HEK293 (cell line): ENCODE results near the gene PDZD4.

Source experiments
- GLI2 ChIP-seq: fragments of 450-650 bp; formaldehyde crosslinking; IDR thresholded peaks from 2 replicates; pipeline ENCODE4; 2017; ENCODE audit warnings: missing biosample characterization, missing genetic modification characterization, low read depth, borderline replicate concordance
- HOXC10 ChIP-seq: sonication (generic); formaldehyde crosslinking; IDR thresholded peaks from 2 replicates; pipeline ENCODE4 v1.8.1; 2023; ENCODE audit warnings: mild to moderate bottlenecking, missing genetic modification reagents
- KLF16 ChIP-seq: fragments of 450-650 bp; formaldehyde crosslinking; IDR thresholded peaks from 2 replicates; pipeline ENCODE4 v1.5.1; 2017; ENCODE audit warnings: missing biosample characterization, missing genetic modification characterization
- KLF7 ChIP-seq: fragments of 450-650 bp; formaldehyde crosslinking; IDR thresholded peaks from 2 replicates; pipeline ENCODE4 v1.5.1; 2016; ENCODE audit warnings: missing biosample characterization, missing genetic modification characterization, borderline replicate concordance
- KLF8 ChIP-seq: fragments of 450-650 bp; formaldehyde crosslinking; IDR thresholded peaks from 2 replicates; pipeline ENCODE4 v1.5.1; 2016; ENCODE audit warnings: missing biosample characterization, missing genetic modification characterization
- MYNN ChIP-seq: fragments of 450-650 bp; formaldehyde crosslinking; IDR thresholded peaks from 2 replicates; pipeline ENCODE4 v1.5.1; 2016; ENCODE audit warnings: missing biosample characterization, missing genetic modification characterization, borderline replicate concordance
- TCF7L2 ChIP-seq: IDR thresholded peaks from 2 replicates; pipeline ENCODE4 v1.6.1; 2011; ENCODE audit warnings: low read depth, mild to moderate bottlenecking, inconsistent platforms, low read length, moderate library complexity, borderline replicate concordance
- TRIM28 ChIP-seq: IDR thresholded peaks from 2 replicates; pipeline ENCODE4 v1.6.1; 2011; ENCODE audit warnings: low read length, control low read depth, borderline replicate concordance
- ZBTB48 ChIP-seq: fragments of 450-650 bp; formaldehyde crosslinking; IDR thresholded peaks from 2 replicates; pipeline ENCODE4 v1.5.1; 2016; ENCODE audit warnings: missing biosample characterization, missing genetic modification characterization
- ZNF133 ChIP-seq: fragments of 450-650 bp; formaldehyde crosslinking; IDR thresholded peaks from 2 replicates; pipeline ENCODE4 v1.5.1; 2016; ENCODE audit warnings: missing biosample characterization, missing genetic modification characterization
- ZNF16 ChIP-seq: fragments of 450-650 bp; formaldehyde crosslinking; IDR thresholded peaks from 2 replicates; pipeline ENCODE4 v1.5.1; 2016; ENCODE audit warnings: low read depth, missing biosample characterization, missing genetic modification characterization
- ZNF175 ChIP-seq: fragments of 450-650 bp; formaldehyde crosslinking; IDR thresholded peaks from 2 replicates; pipeline ENCODE4 v1.5.1; 2016; ENCODE audit warnings: missing biosample characterization, missing genetic modification characterization
- ZNF37A ChIP-seq: fragments of 450-650 bp; IDR thresholded peaks from 2 replicates; pipeline ENCODE4 v1.5.1; 2018; ENCODE audit warnings: missing biosample characterization, missing genetic modification characterization
- ZNF404 ChIP-seq: fragments of 450-650 bp; formaldehyde crosslinking; IDR thresholded peaks from 2 replicates; pipeline ENCODE4 v1.5.1; 2017; ENCODE audit warnings: missing biosample characterization, missing genetic modification characterization
- ZNF433 ChIP-seq: fragments of 450-650 bp; formaldehyde crosslinking; IDR thresholded peaks from 2 replicates; pipeline ENCODE4 v1.5.1; 2016; ENCODE audit warnings: missing biosample characterization, missing genetic modification characterization, low read depth
- ZNF530 ChIP-seq: fragments of 450-650 bp; formaldehyde crosslinking; IDR thresholded peaks from 2 replicates; pipeline ENCODE4 v1.5.1; 2016; ENCODE audit warnings: low read depth, missing biosample characterization, missing genetic modification characterization
- ZNF600 ChIP-seq: fragments of 450-650 bp; formaldehyde crosslinking; IDR thresholded peaks from 2 replicates; pipeline ENCODE4 v1.5.1; 2016; ENCODE audit warnings: missing biosample characterization, missing genetic modification characterization
- ZNF623 ChIP-seq: fragments of 450-650 bp; formaldehyde crosslinking; IDR thresholded peaks from 2 replicates; pipeline ENCODE4 v1.5.1; 2016; ENCODE audit warnings: missing biosample characterization, missing genetic modification characterization
- ZNF629 ChIP-seq: fragments of 450-650 bp; formaldehyde crosslinking; IDR thresholded peaks from 2 replicates; pipeline ENCODE4 v1.5.1; 2017; ENCODE audit warnings: missing biosample characterization, missing genetic modification characterization
- ZNF654 ChIP-seq: fragments of 450-650 bp; formaldehyde crosslinking; IDR thresholded peaks from 2 replicates; pipeline ENCODE4 v1.5.1; 2016; ENCODE audit warnings: low read depth, missing biosample characterization, missing genetic modification characterization
- ZNF658 ChIP-seq: fragments of 450-650 bp; formaldehyde crosslinking; IDR thresholded peaks from 2 replicates; pipeline ENCODE4; 2016; ENCODE audit warnings: missing biosample characterization, missing genetic modification characterization
- ZNF660 ChIP-seq: fragments of 450-650 bp; IDR thresholded peaks from 2 replicates; pipeline ENCODE4 v1.5.1; 2018; ENCODE audit warnings: missing biosample characterization, mild to moderate bottlenecking, missing genetic modification characterization
- ZNF777 ChIP-seq: fragments of 450-650 bp; formaldehyde crosslinking; IDR thresholded peaks from 2 replicates; pipeline ENCODE4 v1.5.1; 2017; ENCODE audit warnings: missing biosample characterization, missing genetic modification characterization, borderline replicate concordance
- ZNF791 ChIP-seq: fragments of 450-650 bp; formaldehyde crosslinking; IDR thresholded peaks from 2 replicates; pipeline ENCODE4 v1.5.1; 2016; ENCODE audit warnings: missing biosample characterization, missing genetic modification characterization
- TF ChIP-seq, protein P1 (sequence below): fragments of 450-650 bp; formaldehyde crosslinking; IDR thresholded peaks from 2 replicates; pipeline ENCODE4 v1.5.1; 2017; ENCODE audit warnings: missing biosample characterization, missing genetic modification characterization
- TF ChIP-seq, protein P2 (sequence below): fragments of 450-650 bp; formaldehyde crosslinking; conservative IDR thresholded peaks from 2 replicates; pipeline ENCODE4 v1.5.1; 2016; ENCODE audit warnings: low read depth, missing biosample characterization, missing genetic modification characterization
- TF ChIP-seq, protein P3 (sequence below): fragments of 450-650 bp; formaldehyde crosslinking; IDR thresholded peaks from 2 replicates; pipeline ENCODE4 v1.5.1; 2016; ENCODE audit warnings: missing biosample characterization, missing genetic modification characterization
- TF ChIP-seq, protein P4 (sequence below): fragments of 450-650 bp; formaldehyde crosslinking; IDR thresholded peaks from 2 replicates; pipeline ENCODE4 v1.5.1; 2016; ENCODE audit warnings: missing biosample characterization, missing genetic modification characterization
- TF ChIP-seq, protein P5 (sequence below): fragments of 450-650 bp; formaldehyde crosslinking; IDR thresholded peaks from 2 replicates; pipeline ENCODE4 v1.5.1; 2016; ENCODE audit warnings: missing biosample characterization, missing genetic modification characterization
- TF ChIP-seq, protein P6 (sequence below): fragments of 450-650 bp; formaldehyde crosslinking; IDR thresholded peaks from 2 replicates; pipeline ENCODE4; 2016; ENCODE audit warnings: missing biosample characterization, missing genetic modification characterization
- TF ChIP-seq, protein P7 (sequence below): fragments of 450-650 bp; IDR thresholded peaks from 2 replicates; pipeline ENCODE4 v1.5.1; 2018; ENCODE audit warnings: missing biosample characterization, missing genetic modification characterization

PDZD4 gene

DNA sequence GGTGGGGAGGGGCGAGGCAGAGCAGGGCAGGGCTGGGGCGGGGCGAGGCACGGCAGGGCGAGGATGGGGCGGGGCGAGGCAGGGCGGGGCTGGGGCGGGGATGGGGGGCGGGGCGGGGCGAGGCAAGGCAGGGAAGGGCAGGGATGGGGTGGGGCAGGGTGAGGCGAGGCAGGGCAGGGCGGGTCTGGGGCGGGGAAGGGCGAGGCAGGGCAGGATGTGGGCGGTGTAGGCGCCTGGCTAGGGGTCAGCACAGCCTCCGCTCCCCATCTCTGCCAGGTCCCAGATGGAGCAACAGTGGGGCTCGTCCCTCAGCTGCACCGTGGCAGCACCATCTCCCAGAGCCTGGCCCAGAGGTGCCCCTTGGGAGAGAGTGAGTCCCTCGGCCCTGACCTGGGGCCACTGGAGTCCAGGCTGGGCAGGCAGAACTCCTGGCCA is 53.7 kb downstream of the PDZD4 start (continued):
- TF ChIP-seq ZBTB48 (tag by site-specific recombination) (no peak), KLF7 (tag by site-specific recombination) (peak; percentile 84; the same call in 1 of the 2 replicates), ZNF654 (tag by site-specific recombination) (no peak), ZNF791 (no peak), ZNF600 (tag by site-specific recombination) (no peak), ZNF623 (tag by site-specific recombination) (no peak), ZNF175 (tag by site-specific recombination) (no peak), HOXC10 (CRISPR knock-in tag) (no peak), ZNF37A (tag by site-specific recombination) (no peak), ZNF660 (tag by site-specific recombination) (no peak), KLF8 (tag by site-specific recombination) (peak; percentile 98), ZNF629 (tag by site-specific recombination) (no peak), ZNF433 (tag by site-specific recombination) (no peak), ZNF404 (tag by site-specific recombination) (no peak), ZNF777 (tag by site-specific recombination) (no peak), ZNF16 (tag by site-specific recombination) (no peak), ZNF658 (no peak), TRIM28 (no peak), GLI2 (tag by site-specific recombination) (no peak), KLF16 (tag by site-specific recombination) (no peak), ZNF133 (tag by site-specific recombination) (no peak), MYNN (tag by site-specific recombination) (no peak), ZNF530 (tag by site-specific recombination) (no peak), TCF7L2 (no peak)
- TF ChIP-seq, protein P1, sequence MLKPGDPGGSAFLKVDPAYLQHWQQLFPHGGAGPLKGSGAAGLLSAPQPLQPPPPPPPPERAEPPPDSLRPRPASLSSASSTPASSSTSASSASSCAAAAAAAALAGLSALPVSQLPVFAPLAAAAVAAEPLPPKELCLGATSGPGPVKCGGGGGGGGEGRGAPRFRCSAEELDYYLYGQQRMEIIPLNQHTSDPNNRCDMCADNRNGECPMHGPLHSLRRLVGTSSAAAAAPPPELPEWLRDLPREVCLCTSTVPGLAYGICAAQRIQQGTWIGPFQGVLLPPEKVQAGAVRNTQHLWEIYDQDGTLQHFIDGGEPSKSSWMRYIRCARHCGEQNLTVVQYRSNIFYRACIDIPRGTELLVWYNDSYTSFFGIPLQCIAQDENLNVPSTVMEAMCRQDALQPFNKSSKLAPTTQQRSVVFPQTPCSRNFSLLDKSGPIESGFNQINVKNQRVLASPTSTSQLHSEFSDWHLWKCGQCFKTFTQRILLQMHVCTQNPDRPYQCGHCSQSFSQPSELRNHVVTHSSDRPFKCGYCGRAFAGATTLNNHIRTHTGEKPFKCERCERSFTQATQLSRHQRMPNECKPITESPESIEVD (tag by site-specific recombination): no peak
- TF ChIP-seq, protein P2, sequence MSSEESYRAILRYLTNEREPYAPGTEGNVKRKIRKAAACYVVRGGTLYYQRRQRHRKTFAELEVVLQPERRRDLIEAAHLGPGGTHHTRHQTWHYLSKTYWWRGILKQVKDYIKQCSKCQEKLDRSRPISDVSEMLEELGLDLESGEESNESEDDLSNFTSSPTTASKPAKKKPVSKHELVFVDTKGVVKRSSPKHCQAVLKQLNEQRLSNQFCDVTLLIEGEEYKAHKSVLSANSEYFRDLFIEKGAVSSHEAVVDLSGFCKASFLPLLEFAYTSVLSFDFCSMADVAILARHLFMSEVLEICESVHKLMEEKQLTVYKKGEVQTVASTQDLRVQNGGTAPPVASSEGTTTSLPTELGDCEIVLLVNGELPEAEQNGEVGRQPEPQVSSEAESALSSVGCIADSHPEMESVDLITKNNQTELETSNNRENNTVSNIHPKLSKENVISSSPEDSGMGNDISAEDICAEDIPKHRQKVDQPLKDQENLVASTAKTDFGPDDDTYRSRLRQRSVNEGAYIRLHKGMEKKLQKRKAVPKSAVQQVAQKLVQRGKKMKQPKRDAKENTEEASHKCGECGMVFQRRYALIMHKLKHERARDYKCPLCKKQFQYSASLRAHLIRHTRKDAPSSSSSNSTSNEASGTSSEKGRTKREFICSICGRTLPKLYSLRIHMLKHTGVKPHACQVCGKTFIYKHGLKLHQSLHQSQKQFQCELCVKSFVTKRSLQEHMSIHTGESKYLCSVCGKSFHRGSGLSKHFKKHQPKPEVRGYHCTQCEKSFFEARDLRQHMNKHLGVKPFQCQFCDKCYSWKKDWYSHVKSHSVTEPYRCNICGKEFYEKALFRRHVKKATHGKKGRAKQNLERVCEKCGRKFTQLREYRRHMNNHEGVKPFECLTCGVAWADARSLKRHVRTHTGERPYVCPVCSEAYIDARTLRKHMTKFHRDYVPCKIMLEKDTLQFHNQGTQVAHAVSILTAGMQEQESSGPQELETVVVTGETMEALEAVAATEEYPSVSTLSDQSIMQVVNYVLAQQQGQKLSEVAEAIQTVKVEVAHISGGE (tag by site-specific recombination): no peak
- TF ChIP-seq, protein P3, sequence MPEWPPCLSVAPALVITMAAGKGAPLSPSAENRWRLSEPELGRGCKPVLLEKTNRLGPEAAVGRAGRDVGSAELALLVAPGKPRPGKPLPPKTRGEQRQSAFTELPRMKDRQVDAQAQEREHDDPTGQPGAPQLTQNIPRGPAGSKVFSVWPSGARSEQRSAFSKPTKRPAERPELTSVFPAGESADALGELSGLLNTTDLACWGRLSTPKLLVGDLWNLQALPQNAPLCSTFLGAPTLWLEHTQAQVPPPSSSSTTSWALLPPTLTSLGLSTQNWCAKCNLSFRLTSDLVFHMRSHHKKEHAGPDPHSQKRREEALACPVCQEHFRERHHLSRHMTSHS: no peak
- TF ChIP-seq, protein P4, sequence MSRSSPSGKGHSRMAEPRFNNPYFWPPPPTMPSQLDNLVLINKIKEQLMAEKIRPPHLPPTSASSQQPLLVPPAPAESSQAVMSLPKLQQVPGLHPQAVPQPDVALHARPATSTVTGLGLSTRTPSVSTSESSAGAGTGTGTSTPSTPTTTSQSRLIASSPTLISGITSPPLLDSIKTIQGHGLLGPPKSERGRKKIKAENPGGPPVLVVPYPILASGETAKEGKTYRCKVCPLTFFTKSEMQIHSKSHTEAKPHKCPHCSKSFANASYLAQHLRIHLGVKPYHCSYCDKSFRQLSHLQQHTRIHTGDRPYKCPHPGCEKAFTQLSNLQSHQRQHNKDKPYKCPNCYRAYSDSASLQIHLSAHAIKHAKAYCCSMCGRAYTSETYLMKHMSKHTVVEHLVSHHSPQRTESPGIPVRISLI: no peak
- TF ChIP-seq, protein P5, sequence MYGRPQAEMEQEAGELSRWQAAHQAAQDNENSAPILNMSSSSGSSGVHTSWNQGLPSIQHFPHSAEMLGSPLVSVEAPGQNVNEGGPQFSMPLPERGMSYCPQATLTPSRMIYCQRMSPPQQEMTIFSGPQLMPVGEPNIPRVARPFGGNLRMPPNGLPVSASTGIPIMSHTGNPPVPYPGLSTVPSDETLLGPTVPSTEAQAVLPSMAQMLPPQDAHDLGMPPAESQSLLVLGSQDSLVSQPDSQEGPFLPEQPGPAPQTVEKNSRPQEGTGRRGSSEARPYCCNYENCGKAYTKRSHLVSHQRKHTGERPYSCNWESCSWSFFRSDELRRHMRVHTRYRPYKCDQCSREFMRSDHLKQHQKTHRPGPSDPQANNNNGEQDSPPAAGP (tag by site-specific recombination): peak; percentile 80
- TF ChIP-seq, protein P6, sequence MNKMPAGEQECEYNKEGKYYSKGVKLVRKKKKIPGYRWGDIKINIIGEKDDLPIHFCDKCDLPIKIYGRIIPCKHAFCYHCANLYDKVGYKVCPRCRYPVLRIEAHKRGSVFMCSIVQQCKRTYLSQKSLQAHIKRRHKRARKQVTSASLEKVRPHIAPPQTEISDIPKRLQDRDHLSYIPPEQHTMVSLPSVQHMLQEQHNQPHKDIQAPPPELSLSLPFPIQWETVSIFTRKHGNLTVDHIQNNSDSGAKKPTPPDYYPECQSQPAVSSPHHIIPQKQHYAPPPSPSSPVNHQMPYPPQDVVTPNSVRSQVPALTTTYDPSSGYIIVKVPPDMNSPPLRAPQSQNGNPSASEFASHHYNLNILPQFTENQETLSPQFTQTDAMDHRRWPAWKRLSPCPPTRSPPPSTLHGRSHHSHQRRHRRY (tag by site-specific recombination): no peak
- TF ChIP-seq, protein P7, sequence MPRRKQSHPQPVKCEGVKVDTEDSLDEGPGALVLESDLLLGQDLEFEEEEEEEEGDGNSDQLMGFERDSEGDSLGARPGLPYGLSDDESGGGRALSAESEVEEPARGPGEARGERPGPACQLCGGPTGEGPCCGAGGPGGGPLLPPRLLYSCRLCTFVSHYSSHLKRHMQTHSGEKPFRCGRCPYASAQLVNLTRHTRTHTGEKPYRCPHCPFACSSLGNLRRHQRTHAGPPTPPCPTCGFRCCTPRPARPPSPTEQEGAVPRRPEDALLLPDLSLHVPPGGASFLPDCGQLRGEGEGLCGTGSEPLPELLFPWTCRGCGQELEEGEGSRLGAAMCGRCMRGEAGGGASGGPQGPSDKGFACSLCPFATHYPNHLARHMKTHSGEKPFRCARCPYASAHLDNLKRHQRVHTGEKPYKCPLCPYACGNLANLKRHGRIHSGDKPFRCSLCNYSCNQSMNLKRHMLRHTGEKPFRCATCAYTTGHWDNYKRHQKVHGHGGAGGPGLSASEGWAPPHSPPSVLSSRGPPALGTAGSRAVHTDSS (tag by site-specific recombination): no peak
- TF ChIP-seq, all 188 proteins: peak for 6
